CD1c-positive myeloid dendritic cell (primary cell): ENCODE data around the gene SAAL1.

Source experiments
- DNase-seq: peaks from one replicate; pipeline ENCODE4 v3.0.0-alpha.2; 2016; ENCODE audit errors: extremely low spot score

SAAL1 gene

GRCh38 chr11:18088366-18088765 is 17.5 kb downstream of the SAAL1 start:
- no peak for DNase-seq

- no peak for DNase-seq
These were observed 24.3 kb downstream of the SAAL1 start for GRCh38 chr11:18081551-18081950.

- no peak for DNase-seq
These were observed 25.4 kb downstream of the SAAL1 start for GRCh38 chr11:18080451-18080850.

GRCh38 chr11:18078909-18079308 is 27.0 kb downstream of the SAAL1 start:
- DNase-seq: no peak

GRCh38 chr11:18075444-18075843 is 30.4 kb downstream of the SAAL1 start:
- DNase-seq: no peak

- DNase-seq: no peak
These were observed 34.7 kb downstream of the SAAL1 start for GRCh38 chr11:18071098-18071705.

- no peak for DNase-seq
These were observed 38.5 kb downstream of the SAAL1 start for GRCh38 chr11:18067372-18067771.

GRCh38 chr11:18066626-18067025 is 39.3 kb downstream of the SAAL1 start:
- no peak for DNase-seq

- DNase-seq: no peak
These were observed 40.3 kb downstream of the SAAL1 start for GRCh38 chr11:18065572-18065971.

GRCh38 chr11:18064450-18065054 is 41.3 kb downstream of the SAAL1 start:
- no peak for DNase-seq

GRCh38 chr11:18063862-18064434 is 41.9 kb downstream of the SAAL1 start:
- DNase-seq: no peak

- DNase-seq: no peak
These were observed 42.8 kb downstream of the SAAL1 start for GRCh38 chr11:18063125-18063524.

- no peak for DNase-seq
These were observed 44.5 kb downstream of the SAAL1 start for GRCh38 chr11:18061351-18061750.

GRCh38 chr11:18056561-18057181 is 49.2 kb downstream of the SAAL1 start:
- no peak for DNase-seq

- no peak for DNase-seq
These were observed 51.3 kb downstream of the SAAL1 start for GRCh38 chr11:18054511-18055103.

GRCh38 chr11:18050848-18051247 is 55.0 kb downstream of the SAAL1 start:
- DNase-seq: peak; percentile 14

GRCh38 chr11:18046116-18046777 is 59.6 kb downstream of the SAAL1 start, which contains the start of gene TPH1:
Gene TPH1, minus strand, starts transcription at chr11:18046269. Its CDS starts 5,507 bp downstream, at chr11:18040762.
- DNase-seq: no peak

GRCh38 chr11:18036456-18036855 is 69.4 kb downstream of the SAAL1 start:
- DNase-seq: no peak
